HG03575 (cell line): ENCODE data around the gene CMTM2.
"Not testable (repeated sequence)": the region's sequence is repeated elsewhere in the genome, so short reads cannot be mapped to it uniquely, and the experiment has no call there.

Experiments
- ATAC-seq: cut with Tn5 transposase; IDR thresholded peaks from one replicate; pipeline ENCODE4 v1.9.1; 2021; ENCODE audit not compliant: unreplicated experiment, insufficient number of reproducible peaks, low FRiP score; ENCODE audit errors: extremely low read depth

CMTM2 gene

DNA sequence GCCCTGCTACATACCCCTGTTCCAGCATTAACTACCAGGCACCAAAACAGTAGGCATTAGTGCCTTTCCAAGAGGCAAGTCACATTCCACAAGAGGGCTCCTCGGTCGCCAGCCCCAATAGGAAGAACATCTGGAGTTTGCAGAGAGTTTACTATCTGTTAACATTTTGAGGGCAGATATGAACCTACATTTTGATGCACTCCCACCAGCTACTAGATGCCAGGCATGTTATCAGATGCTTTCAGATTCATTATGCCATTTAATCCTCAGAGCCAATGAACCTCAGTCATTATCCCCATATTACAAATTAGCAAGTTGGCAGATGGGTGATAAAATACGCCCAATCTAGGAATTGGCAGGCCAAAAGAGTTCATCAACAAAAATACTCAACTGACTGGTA, 4.2 kb upstream of the CMTM2 start:
- ATAC-seq, result no peak

DNA sequence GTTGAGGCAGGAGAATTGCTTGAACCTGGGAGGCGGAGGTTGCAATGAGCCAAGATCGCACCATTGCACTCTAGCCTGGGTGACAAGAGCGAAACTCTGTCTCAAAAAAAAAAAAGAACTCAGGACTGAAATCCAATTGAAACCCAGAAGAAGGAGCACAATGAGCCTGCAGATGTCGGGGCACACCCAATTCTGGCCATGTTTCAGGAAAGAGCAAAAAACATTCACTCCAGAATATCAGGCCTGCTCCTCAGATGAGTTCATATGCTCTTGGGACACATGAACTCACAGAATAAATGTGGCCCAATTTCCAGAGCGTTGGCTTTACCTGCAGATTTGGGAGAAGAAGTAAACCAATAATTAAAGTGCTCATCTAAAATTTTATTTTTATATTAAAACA, 3.0 kb upstream of the CMTM2 start:
- ATAC-seq, result no peak

DNA sequence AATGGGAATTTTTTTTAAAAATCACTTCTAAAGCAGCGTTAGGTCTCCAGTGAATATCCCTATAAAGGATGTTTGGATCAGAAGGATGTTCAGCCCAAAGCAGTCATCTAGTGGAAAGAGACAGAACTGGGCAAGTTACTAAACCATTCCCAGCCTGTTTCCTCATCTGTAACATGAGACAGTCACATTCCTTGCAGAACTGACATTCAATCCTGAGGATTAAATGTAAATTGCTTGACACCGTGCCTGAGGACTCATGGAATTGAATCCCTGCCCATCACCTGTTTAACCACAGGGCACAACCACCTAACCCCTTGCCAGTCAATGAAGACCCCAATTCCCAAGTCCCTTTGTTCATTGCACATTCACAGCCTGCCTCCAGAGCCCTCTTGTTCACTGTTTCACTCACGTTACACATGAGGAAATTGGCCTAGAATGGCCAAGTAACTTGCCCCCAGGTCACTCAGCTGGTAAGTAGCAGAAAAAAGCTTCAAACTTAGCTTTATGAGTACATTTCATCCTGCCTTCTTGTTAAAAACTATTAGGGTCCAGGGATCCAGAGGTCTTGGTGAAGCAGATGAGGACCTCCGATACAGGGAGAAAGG, 1.4 kb downstream of the CMTM2 start:
- ATAC-seq, result no peak

DNA sequence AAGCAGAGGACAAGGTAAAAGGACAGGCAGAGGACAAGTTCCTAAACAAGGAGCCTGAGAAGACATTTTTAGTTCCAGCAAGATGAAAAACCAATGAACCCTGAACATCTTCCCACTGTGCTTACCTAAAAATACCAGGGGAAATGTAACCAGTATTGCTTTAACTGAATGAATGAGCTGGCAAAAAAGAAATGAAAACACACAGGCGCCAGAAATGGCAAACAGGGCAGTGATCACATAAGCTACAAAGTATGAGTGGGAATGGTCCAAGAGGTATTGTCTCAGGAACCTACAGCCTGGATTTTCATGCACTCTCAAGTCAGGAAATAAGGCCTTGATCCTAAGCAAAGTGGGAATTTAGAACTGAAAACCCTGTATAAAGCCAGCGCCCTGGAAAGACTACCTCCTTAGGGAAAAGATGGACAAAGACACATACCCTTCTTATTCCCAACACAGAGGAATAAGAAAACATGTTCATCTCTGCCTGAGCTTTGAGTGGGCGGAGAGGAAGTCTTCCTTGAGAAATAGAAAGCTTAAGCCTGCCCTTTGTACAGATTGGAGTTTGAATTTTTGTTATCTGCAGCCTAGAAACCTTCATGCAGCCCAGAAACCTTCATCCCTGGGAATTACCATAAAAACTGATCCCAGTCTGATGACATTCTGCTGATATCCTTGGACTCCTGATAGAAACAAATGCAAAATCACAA, 2.1 kb downstream of the CMTM2 start:
- ATAC-seq, result no peak

DNA sequence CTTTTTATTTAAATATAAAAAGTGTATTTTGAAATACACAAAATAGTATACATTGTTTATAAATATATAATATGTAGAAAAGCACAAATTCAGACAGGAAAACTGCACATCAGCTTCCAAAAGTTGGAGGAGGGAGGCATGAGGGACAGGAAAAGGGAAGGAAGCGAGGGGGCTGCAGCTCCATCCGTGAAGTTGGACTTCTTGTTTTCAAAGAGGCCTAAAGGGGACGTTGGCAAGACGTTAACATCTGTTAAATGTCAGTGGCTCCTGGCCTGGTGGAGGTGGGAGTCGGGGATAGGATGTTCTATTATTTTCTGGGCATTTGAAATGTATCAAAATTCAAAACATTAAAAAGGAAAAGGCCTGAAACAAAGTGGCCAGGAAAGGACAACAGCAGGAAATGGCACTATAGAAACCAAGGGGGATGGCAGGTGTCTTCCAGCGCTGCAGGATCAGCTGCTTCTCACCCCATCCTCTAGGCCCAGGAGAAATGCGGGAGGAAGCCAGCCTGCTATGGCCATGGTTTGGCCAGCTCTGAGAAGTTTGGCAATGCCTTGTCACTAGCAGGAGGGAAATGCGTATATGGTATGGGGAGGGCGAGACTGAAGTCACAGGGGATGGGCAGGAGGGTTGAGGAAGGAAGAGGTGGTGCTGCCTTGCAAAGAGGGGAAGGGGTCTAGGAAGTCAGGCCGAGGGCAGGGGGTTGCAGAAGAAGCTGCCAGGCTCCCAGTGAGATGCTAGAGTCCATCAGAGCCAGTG, 6.4 kb downstream of the CMTM2 start:
- no peak for ATAC-seq

DNA sequence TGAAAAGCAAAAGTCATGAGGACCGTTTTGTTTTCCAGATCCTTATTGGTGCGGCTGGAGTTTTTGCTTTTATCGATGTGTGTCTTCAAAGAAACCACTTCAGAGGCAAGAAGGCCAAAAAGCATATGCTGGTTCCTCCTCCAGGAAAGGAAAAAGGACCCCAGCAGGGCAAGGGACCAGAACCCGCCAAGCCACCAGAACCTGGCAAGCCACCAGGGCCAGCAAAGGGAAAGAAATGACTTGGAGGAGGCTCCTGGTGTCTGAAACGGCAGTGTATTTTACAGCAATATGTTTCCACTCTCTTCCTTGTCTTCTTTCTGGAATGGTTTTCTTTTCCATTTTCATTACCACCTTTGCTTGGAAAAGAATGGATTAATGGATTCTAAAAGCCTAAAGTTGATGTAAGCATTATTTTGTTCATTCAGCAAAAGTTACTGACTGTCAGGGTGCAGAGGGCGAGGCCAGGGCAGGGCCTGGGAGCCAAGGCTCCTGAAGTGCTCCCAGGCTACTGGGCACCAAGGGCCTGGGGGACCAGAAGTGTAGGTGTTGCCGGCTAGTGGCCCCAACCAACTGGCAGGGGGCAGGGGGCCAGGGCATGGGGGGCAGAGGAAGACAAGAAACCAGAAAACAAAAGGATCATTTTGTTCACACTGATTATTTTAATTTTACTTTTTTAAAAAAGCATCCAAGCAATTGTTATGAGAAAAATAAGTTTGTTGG, 8.8 kb downstream of the CMTM2 start:
- no peak for ATAC-seq

DNA sequence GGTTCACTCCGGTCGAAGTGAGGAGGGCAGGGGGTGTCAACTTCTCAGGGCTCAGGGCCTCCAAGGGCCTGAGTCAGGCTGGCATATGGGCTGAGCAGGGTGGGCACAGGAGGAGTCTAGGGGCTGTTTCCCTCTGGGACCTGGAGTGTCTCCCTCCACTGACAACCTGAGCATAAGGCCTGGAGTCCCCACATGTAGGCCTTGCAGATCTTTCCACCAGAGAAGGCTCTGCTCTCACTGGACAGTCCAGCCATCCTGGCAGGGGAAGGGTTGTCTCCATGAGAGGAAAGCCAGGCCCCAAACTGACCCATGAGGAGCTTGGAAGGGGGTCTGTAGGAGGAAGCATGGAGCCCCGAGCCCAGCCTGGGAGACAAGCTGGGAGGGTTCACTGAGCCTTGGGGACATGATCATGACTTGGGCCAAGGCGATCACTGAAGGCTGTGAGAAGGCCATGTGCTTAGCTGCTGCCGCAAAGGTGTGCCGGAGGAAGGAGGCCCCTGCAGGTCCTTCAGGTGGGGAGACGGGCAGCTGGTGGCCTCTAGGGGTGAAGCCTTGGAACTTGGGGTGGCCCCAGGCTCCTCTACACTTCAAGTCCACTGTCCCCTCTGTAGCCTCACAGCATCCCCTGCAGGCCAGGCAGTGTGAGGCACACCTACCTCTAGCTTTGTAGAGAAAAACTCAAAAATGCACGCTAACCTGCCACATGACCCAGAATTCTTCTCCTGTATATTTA, 9.9 kb downstream of the CMTM2 start:
- ATAC-seq, result no peak

DNA sequence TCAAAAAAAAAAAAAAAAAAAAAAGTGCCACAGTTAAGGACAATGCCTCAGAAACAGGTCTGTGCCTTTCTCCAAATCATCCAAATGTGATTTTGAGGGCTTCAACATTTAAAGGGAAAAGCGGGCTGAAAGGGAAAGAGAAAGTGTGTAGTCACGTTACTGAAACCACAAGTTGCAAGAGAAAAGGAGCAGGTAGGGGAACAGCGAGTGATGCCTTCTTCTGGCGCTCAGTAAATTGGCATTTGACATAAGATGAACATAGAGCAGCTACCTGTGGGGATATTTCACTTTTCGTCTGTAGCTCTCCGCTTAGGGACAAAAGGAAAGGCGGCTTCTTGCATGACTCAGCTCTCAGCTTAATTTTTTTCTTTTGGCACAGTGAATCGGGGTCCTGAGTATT, 11.1 kb downstream of the CMTM2 start:
- no peak for ATAC-seq

DNA sequence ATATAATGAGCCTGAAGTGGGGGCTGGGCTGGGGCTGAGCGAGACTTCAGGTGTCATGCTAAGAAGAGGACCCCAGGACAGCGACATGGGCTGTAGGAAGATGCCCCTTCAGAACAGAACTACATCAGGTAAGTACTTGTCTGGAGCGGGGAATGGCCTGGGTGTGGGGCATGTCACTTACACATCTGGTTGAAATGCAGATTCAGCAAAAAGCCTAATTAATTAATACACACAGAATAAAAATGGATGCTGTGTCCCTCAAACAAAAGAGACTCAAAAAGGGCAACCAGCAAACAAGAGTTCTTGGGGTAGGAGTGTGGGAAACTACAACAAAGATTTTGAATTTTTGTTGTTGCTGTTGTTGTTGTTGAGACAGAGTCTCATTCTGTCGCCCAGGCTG, 11.8 kb downstream of the CMTM2 start:
- ATAC-seq, result no peak

DNA sequence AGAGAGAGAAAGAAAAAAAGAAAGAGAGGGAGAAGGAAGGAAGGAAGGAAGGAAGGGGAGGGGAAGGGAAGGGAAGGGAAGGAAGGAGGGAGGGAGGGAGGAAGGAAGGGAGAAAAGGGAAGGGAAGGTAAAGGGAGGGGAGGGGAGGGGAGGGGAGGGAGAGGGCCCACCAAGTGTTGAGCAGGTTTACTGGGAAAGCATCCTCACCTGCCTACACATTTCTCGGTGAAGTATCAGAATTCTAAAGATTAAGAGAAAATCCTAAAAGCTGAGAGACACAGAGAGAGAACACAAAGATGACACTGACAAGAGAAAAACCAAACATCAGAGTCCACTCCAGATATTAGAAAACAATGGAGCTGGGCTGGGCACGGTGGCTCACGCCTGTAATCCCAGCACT, 13.0 kb downstream of the CMTM2 start:
- ATAC-seq, result no peak

DNA sequence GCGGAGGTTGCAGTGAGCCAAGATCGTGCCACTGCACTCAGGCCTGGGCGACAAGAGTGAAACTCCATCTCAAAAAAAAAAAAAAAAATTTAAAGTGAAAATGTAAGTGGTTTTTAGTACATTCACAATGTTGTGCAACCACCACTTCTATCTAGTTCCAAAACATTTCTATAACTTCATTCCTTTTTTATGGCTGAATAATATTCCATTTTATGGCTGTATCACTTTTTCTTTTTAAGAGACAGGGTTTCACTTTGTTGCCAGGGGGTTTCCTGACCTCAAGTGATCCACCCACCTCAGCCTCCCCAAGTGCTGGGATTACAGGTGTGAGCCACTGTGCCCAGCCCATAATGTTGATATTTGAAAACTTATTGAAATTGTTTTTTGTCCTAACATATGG, 13.6 kb downstream of the CMTM2 start:
- ATAC-seq, result no peak

DNA sequence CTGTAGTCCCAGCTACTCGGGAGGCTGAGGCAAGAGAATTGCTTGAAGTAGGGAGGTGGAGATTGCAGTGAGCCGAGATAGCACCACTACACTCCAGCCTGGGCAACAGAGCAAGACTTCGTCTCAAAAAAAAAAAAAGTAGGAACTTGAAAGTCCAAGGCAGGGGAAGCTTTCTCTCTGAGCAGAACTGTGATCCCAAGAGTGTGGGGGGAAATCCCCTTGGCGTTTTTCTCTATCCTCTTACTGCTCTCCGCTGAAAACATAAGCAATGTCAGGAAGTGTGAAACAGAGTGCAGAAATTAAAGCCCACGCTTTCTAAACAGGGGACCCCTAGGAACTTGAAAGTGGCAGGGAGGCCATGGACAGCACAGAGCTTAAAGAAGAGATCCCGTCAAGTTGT, 15.5 kb downstream of the CMTM2 start:
- ATAC-seq, result no peak

DNA sequence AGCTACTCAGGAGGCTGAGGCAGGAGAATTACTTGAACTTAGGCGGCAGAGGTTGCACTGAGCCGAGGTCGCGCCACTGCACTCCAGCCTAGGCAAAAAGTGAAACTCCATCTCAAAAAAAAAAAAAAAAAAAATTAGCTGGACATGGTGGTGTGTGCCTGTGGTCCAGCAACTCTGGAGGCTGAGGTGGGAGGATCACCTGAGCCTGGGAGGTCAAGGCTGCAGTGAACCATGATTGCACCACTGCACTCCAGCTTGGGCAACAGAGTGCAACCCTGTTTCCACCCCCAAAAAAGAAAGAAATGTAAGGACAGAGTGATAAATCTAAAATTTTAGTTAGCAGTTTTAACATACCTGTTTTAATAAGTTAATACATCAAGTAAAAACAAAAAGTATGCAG, 17.3 kb downstream of the CMTM2 start:
- not testable (repeated sequence) for ATAC-seq

DNA sequence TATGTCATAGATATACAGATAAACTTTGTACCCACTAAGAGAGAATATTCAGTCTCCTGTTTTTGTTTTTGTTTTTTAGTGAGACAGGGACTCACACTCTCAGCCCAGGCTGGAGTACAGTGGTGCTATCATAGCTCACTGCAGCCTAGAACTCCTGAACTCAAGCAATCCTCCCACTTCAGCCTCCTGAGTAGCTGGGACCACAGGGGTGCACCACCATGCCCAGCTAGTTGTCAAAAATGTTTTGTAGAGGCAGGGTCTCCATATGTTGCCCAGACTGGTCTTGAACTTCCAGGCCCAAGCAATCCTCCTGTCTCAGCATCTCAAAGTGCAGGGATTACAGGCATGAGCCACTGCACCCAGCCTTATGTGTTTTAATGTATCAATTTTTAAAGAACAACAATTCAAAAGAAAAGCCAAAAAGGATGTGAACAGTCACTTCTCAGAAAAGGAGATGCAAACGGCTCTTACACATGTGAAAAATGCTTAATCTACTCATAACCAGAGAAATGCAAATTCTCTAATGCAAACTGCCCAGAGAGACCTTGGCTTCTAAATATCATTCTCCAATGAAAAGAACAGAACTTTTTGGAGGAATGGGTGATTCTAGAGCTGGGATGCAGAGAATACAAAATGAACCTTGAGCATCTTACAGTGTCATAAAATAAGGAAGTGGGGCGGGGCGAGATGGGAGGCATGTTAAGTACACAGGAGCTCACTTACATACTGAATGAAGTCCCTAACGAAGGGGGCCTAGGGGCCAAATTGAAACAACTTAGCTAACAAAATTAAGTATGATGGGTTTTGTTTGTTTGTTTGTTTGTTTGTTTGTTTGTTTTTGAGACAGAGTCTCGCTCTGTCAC, 18.0 kb downstream of the CMTM2 start:
- no peak for ATAC-seq

DNA sequence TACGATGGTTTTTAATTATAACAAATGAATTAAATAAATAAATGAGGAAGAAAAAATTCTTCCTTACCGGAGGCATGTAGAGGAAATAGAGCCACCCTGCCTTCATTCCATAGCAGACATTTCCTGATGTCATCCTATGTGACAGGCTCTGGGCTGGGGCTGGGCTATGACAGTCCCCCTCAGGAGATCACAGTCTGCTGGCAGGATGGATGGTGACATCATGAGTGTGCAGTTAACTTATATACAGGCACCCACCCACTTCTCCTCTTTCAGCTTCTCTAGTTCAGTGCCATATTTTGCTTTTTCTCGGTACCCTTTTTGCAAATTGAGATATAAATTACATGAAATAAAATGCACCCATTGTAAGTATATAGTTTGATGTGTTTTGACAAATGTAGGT, 18.8 kb downstream of the CMTM2 start:
- ATAC-seq, result no peak

DNA sequence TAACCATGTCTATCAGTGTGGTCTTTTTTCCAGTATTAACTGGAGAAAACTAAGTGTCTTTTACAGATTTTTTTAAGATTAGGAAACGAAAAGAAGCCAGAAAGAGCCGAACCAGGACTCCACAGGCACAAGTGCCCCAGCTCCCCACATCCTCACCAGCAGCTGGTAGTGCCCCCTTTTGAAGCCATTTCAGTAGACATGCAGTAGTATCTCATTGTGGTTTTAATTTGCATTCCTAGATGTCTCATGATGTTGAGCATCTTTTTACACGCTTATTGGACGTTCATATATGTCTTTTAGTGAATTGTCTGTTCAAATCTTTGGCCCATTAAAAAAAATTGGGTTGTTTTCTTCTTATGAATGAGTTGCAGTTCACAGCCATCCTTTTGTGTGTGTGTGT, 20.5 kb downstream of the CMTM2 start:
- ATAC-seq, result no peak

DNA sequence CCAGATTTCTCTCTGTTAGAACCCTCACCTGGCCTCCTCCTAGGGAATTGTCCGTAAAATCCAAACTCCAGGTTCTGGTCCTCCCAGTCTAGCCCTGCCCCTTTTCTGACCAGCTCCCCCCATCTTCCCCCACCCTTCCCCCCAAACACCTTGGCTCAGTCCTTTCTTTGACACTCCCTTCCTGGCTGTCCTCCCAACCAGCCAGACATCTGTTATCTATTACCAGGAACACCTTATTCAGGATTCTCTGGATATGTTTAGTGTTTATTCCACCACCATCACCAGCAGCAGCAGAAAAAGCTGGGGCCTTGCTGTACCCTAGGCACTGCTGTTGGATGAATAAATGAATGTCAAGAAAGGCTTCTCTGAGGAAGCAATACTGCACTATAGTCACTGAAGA, 21.2 kb downstream of the CMTM2 start:
- ATAC-seq, result no peak

DNA sequence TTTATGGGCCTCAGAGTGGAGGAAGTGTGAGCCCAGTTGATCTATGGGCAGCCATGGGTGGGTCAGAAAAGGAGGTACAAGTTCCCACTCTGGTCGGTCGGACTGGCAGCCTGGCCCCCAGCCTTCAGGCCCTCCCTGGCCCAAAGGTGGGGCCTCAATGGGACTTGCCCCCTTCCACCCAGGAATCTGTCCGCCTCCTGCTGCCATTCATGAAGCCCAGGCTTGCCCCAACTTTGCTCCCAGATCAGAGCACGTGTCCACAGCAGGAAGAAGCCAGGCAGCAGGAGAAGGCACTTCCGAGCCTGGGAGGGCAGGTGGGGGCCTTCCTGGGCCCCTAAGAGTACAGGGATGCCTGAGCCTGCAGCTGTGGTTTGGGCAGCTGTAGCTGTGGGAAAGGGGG, 22.2 kb downstream of the CMTM2 start:
- no peak for ATAC-seq
